Psoas muscle (tissue), 8 donors: ENCODE results near the gene RDX. TPM values are rescaled to one million over a fixed set of nuclear protein-coding genes. Genes with fewer than 3 reads are reported as not detected.

ENCODE experiments used
- ATAC-seq, 4 donors: fragments of 200-7000 bp; cut with Tn5 transposase; one replicate each; pipeline ENCODE4 v1.9.1; 2020; ENCODE audit warnings: moderate library complexity in 3 of 4, mild to moderate bottlenecking in 2 of 4
- DNase-seq, 2 donors: peaks; one replicate each; pipeline ENCODE4 v3.0.0-alpha.2; 2020
- H3K27ac ChIP-seq: fragments of 200-600 bp; one replicate; pipeline ENCODE4 v1.8.0; 2022
- H3K27me3 ChIP-seq, 3 donors: fragments of 200-600 bp in 1 of 3; one replicate each; pipeline versions ENCODE4 v1.6.1 to v1.8.0; 2013 to 2022; ENCODE audit warnings: low read length in 2 of 3, mild to moderate bottlenecking in 2 of 3, moderate library complexity in 1 of 3; ENCODE audit not compliant: insufficient read depth in 3 of 3
- H3K36me3 ChIP-seq, 2 donors: fragments of 200-600 bp in 1 of 2; one replicate each; pipeline versions ENCODE4 v1.6.1 to v1.8.0; 2013 to 2022; ENCODE audit warnings: low read depth in 1 of 2, mild to moderate bottlenecking in 1 of 2, moderate library complexity in 1 of 2; ENCODE audit not compliant: insufficient read depth in 1 of 2
- H3K4me1 ChIP-seq: fragments of 200-600 bp; one replicate; pipeline ENCODE4 v1.8.0; 2022
- H3K4me3 ChIP-seq: fragments of 200-600 bp; one replicate; pipeline ENCODE4 v1.8.0; 2022; ENCODE audit warnings: mild to moderate bottlenecking
- H3K9me3 ChIP-seq: fragments of 200-600 bp; one replicate; pipeline ENCODE4 v1.8.0; 2022
- CTCF ChIP-seq: fragments of 200-600 bp; IDR thresholded peaks from one replicate; pipeline ENCODE4 v1.8.0; 2022; ENCODE audit warnings: antibody characterized with exemption
- WGBS, 3 donors: extraction: QIAGEN DNeasy Blood & Tissue Kit; methylation state at CpG; one replicate each; pipeline versions ENCODE4 v1.1.6 to v1.1.7; 2013; 5-methylcytosine and 5-hydroxymethylcytosine counted together
- intact Hi-C, 2 donors: fragments of 100-400 bp; cut with DNase I; formaldehyde crosslinking; loops; one replicate each; pipeline versions ENCODE4 v1.11.0 to v1.14.2; 2022
- polyA plus RNA-seq, 3 donors: library from polyadenylated mRNA; stranded (reverse); fragments of 200-250 nt; gene quantifications; one replicate each; pipeline ENCODE4 v1.2.3, GENCODE V29; 2013
- total RNA-seq, 4 donors: library from RNA; stranded (reverse); fragmentation: NEBNext Ultra II Directional in 2 of 4; extraction: Animal tissue kit (Norgen Biotek cat#: 25700) in 2 of 4; gene quantifications; one replicate each; pipeline versions ENCODE4 v1.2.1 to v1.2.4, GENCODE V29; 2021 to 2023
- donor health status: healthy with polysubstance abuse.
- donor health status: DM: no; HTN: no; CAD: no; lungs with moderate emphysema.
- donor health status: Bipolar disorder and iron deficiency.
- donor health status: healthy.
- donor health status: DM: yes; HTN: yes; CAD: no.
- donor health status: DM: no; HTN: no; CAD: no.
- donor health status: DM: no; HTN: no; CAD: no.
- donor health status: DM: yes; HTN: yes; CAD: no.

RDX gene
- total and polyA plus RNA-seq, 7 donors: 27.8 to 206 (median 115) TPM

- intact Hi-C loops: loop anchor here (5.0 to 10.0 kb wide), 4 partner anchors 46 to 134 kb away; partner anchors contain the start of gene FDX1 (in 1 of the 2)
- peak overlapping the region; percentile 98 for H3K27ac ChIP-seq
- peaks cover 30% of the 10 kb centered on the region for H3K4me1 ChIP-seq
- H3K36me3 ChIP-seq: no peaks in the 10 kb centered on the region
- H3K4me3 ChIP-seq: no peak overlapping the region
- TF ChIP-seq CTCF: no peak
- 89 to 94% (median 89%) methylated on average over 3 of the region's 3 CpGs for WGBS, 3 donors
- no peaks in the 10 kb centered on the region for H3K27me3 ChIP-seq
- H3K9me3 ChIP-seq: no peaks in the 10 kb centered on the region
- ATAC-seq (no peak), DNase-seq (no peak)
These were observed 1.4 kb upstream of the RDX start for GRCh38 chr11:110297726-110298300.

- peaks cover 34% of the 10 kb centered on the region for H3K4me1 ChIP-seq
- no peak for TF ChIP-seq CTCF
- H3K36me3 ChIP-seq: no peaks in the 10 kb centered on the region
- H3K9me3 ChIP-seq: no peaks in the 10 kb centered on the region
- no peaks in the 10 kb centered on the region for H3K27me3 ChIP-seq
- peak overlapping the region; percentile 98 for H3K27ac ChIP-seq
- no peak for ATAC-seq
- 41 to 46% (median 43%) methylated on average over 10 of the region's 10 CpGs for WGBS, 3 donors
- H3K4me3 ChIP-seq: peak overlapping the region; percentile 97
- intact Hi-C loops: loop anchor here (5.0 to 10.0 kb wide), 4 partner anchors 45 to 135 kb away; partner anchors contain the start of gene FDX1 (in 1 of the 2)
- no peak for DNase-seq
These were observed 787 bp upstream of the RDX start for GRCh38 chr11:110297076-110297725.

GRCh38 chr11:110295531-110296225 lies 736 bp downstream of the RDX start:
- no peak for TF ChIP-seq CTCF
- intact Hi-C loops: loop anchor here (5.0 to 10.0 kb wide), 4 partner anchors 43 to 137 kb away; partner anchors contain the start of gene FDX1 (in 1 of the 2)
- DNase-seq (peak; percentile 54 to 71), ATAC-seq (peak; percentile 53 to 73 (median 69))
- H3K9me3 ChIP-seq: no peaks in the 10 kb centered on the region
- no peaks in the 10 kb centered on the region for H3K36me3 ChIP-seq
- peak overlapping the region; percentile 98 for H3K27ac ChIP-seq
- WGBS, 3 donors: 0 to 1% (median 0%) methylated on average over 37 to 39 of the region's 39 CpGs
- H3K27me3 ChIP-seq: no peaks in the 10 kb centered on the region
- peak overlapping the region; percentile 97 for H3K4me3 ChIP-seq
- H3K4me1 ChIP-seq: peaks cover 34% of the 10 kb centered on the region

GRCh38 chr11:110295086-110295485 lies 1.3 kb downstream of the RDX start:
- H3K36me3 ChIP-seq: no peaks in the 10 kb centered on the region
- TF ChIP-seq CTCF: no peak
- H3K4me3 ChIP-seq: peak overlapping the region; percentile 97
- H3K27ac ChIP-seq: peak overlapping the region; percentile 98
- WGBS, 3 donors: 3 to 10% (median 5%) methylated on average over 4 of the region's 4 CpGs
- ATAC-seq (no peak), DNase-seq (no peak)
- H3K27me3 ChIP-seq: no peaks in the 10 kb centered on the region
- intact Hi-C loops: loop anchor here (5.0 to 10.0 kb wide), 4 partner anchors 43 to 137 kb away; partner anchors contain the start of gene FDX1 (in 1 of the 2)
- no peaks in the 10 kb centered on the region for H3K9me3 ChIP-seq
- peaks cover 34% of the 10 kb centered on the region for H3K4me1 ChIP-seq
